Fibroblast of peridontal ligament (primary cell): ENCODE data around the gene ZBTB11.
"Not testable (repeated sequence)": the region's sequence is repeated elsewhere in the genome, so short reads cannot be mapped to it uniquely, and the experiment has no call there.

Experiments used
- DNase-seq: peaks from one replicate; pipeline ENCODE4 v3.0.0-alpha.2; 2010; ENCODE audit errors: extremely low read depth

ZBTB11 gene

GRCh38 chr3:101617478-101617877 lies 59.5 kb downstream of the ZBTB11 start:
- no peak for DNase-seq

DNA sequence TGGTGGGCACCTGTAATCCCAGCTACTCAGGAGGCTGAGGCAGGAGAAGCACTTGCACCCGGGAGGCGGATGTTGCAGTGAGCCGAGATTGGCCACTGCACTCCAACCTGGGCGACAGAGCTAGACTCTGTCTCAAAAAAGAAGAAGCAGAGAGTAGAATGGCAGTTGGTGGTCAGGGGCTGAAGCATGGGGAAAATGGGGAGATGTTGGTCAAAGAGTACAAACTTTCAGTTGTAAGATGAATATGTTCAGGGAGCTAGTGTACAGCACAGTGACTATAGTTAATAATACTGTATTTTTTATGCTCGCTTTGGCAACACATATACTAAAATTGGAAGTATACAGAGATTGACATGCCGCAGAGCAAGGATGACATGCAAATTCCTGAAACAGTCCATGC lies 61.4 kb downstream of the ZBTB11 start:
- no peak for DNase-seq

DNA sequence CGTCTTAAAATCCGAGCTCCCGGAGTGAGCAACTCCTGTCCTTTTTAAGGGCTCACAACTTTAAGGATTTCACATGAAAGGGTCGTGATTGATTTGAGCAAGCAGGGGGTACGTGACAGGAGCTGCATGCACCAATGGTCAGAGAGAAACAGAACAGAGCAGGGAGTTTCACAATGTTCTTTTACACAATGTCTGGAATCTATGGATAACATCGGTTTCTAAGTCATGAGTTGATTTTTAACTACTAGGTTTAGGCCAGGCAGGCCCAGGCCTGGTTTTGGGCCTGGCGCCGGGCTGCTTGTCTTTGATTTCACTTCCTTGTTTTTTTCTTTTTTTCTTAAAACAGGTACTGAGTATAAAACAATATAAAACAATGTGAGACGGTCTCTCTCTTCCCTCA lies 63.9 kb downstream of the ZBTB11 start:
- DNase-seq = not testable (repeated sequence)

DNA sequence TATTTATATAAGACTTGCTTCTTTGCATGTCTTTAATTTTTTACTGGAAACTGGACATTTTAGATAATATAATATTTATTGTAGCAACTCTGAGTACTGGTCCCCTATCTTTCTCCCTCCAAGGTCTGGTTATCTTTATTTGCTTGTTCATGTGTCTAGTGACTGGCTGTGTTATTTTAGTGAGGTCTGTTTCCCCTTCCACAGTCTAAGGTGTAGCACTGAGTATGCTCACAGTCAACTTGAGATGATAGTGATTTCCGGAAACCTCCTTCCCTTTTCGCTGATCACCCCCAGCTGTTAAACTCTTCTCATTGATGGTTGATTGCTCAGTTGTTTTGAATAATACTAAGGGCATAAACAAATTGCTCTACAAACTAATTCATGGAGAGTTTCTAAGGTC lies 65.9 kb downstream of the ZBTB11 start:
- DNase-seq = no peak

- DNase-seq = not testable (repeated sequence)
Observed at GRCh38 chr3:101605398-101605797, 71.5 kb downstream of the ZBTB11 start.

GRCh38 chr3:101603184-101603583 lies 73.7 kb downstream of the ZBTB11 start:
- no peak for DNase-seq

DNA sequence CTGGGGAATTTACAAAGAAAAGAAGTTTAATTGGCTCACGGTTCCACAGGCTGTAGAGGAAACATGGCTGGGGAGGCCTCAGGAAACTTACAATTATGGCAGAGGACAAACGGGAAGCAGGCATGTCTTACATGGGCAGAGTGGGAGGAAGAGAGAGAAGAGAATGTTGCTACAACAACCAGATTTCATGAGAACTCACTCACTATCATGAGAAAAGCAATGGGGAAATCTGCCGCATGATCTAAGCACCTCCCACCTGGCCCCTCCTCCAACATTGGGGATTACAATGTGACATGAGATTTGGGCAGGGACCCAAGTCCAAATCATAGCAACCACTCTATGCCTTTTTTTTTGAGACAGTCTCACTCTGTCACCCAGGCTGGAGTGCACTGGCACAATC lies 74.2 kb downstream of the ZBTB11 start:
- no peak for DNase-seq
